Measurements from ENCODE around the gene RSBN1L. TPM values are rescaled to one million over a fixed set of nuclear protein-coding genes. Genes with fewer than 3 reads are reported as not detected.

RSBN1L gene
- total RNA-seq, 1 experiment from 2014 or later: 21.4 TPM

- TF ChIP-seq, protein P1, sequence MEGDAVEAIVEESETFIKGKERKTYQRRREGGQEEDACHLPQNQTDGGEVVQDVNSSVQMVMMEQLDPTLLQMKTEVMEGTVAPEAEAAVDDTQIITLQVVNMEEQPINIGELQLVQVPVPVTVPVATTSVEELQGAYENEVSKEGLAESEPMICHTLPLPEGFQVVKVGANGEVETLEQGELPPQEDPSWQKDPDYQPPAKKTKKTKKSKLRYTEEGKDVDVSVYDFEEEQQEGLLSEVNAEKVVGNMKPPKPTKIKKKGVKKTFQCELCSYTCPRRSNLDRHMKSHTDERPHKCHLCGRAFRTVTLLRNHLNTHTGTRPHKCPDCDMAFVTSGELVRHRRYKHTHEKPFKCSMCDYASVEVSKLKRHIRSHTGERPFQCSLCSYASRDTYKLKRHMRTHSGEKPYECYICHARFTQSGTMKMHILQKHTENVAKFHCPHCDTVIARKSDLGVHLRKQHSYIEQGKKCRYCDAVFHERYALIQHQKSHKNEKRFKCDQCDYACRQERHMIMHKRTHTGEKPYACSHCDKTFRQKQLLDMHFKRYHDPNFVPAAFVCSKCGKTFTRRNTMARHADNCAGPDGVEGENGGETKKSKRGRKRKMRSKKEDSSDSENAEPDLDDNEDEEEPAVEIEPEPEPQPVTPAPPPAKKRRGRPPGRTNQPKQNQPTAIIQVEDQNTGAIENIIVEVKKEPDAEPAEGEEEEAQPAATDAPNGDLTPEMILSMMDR (IDR thresholded peaks at IDR 0.05; ENCODE audit: insufficient read depth in 1 of 2, low read depth in 1 of 2, low read length in 1 of 2, severe bottlenecking in 1 of 2, unreplicated experiment in 1 of 2): no peak
- Mint-ChIP-seq H3K4me3 (ENCODE audit: unreplicated experiment) (no peak overlapping the region), H3K36me3 (ENCODE audit: insufficient read depth, unreplicated experiment) (peaks cover 41% of the 10 kb centered on the region), H3K4me1 (ENCODE audit: low read depth, unreplicated experiment) (peaks cover 12% of the 10 kb centered on the region), H3K27me3 (ENCODE audit: insufficient read depth, unreplicated experiment) (no peaks in the 10 kb centered on the region), H3K9me3 (ENCODE audit: unreplicated experiment) (no peaks in the 10 kb centered on the region), H3K27ac (ENCODE audit: unreplicated experiment) (no peak overlapping the region)
- DNase-seq: no peak
- peaks cover 8% of the 10 kb centered on the region for H3K4me1 ChIP-seq
- H3K27me3 ChIP-seq (replicated peaks; ENCODE audit: control insufficient read depth, insufficient read depth, low read length): no peaks in the 10 kb centered on the region
- H3K4me3 ChIP-seq (ENCODE audit: low read depth, low read length): no peak overlapping the region
- no TSS peak for BruUV-seq (replicated peaks)
- H3K9me3 ChIP-seq: no peaks in the 10 kb centered on the region; the same call in 1 of the 2 replicates
- ChIA-PET CTCF (no interaction called here), POLR2A (no interaction called here)
- no peaks in the 10 kb centered on the region for H3K36me3 ChIP-seq (ENCODE audit: control insufficient read depth, insufficient read depth, low read length)
- intact Hi-C loops (cut with micrococcal nuclease; ENCODE audit: unreplicated experiment): no loop called here
Observed at GRCh38 chr7:77791336-77791735, 95.1 kb downstream of the RSBN1L start.

- Mint-ChIP-seq H3K9me3 (ENCODE audit: unreplicated experiment) (no peaks in the 10 kb centered on the region), H3K36me3 (ENCODE audit: insufficient read depth, unreplicated experiment) (peaks cover 47% of the 10 kb centered on the region), H3K27me3 (ENCODE audit: insufficient read depth, unreplicated experiment) (no peaks in the 10 kb centered on the region), H3K4me3 (ENCODE audit: unreplicated experiment) (no peak overlapping the region), H3K27ac (ENCODE audit: unreplicated experiment) (no peak overlapping the region), H3K4me1 (ENCODE audit: low read depth, unreplicated experiment) (peaks cover 17% of the 10 kb centered on the region)
- intact Hi-C loops (cut with micrococcal nuclease; ENCODE audit: unreplicated experiment): no loop called here
- Histone ChIP-seq H3K36me3 (ENCODE audit: control insufficient read depth, insufficient read depth, low read length) (no peaks in the 10 kb centered on the region), H3K4me1 (peaks cover 13% of the 10 kb centered on the region), H3K9me3 (no peaks in the 10 kb centered on the region), H3K4me3 (ENCODE audit: low read depth, low read length) (no peak overlapping the region), H3K27me3 (replicated peaks; ENCODE audit: control insufficient read depth, insufficient read depth, low read length) (no peaks in the 10 kb centered on the region)
- TF ChIP-seq, protein P1 (IDR thresholded peaks at IDR 0.05; ENCODE audit: insufficient read depth in 1 of 2, low read depth in 1 of 2, low read length in 1 of 2, severe bottlenecking in 1 of 2, unreplicated experiment in 1 of 2): no peak
- no peak for DNase-seq
- POLR2A ChIA-PET: no interaction called here
- no TSS peak for BruUV-seq (replicated peaks)
- CTCF ChIA-PET: no interaction called here
Observed at GRCh38 chr7:77791956-77792355, 95.7 kb downstream of the RSBN1L start.

- Mint-ChIP-seq H3K36me3 (ENCODE audit: insufficient read depth, unreplicated experiment) (peaks cover 47% of the 10 kb centered on the region), H3K4me3 (ENCODE audit: unreplicated experiment) (no peak overlapping the region), H3K27me3 (ENCODE audit: insufficient read depth, unreplicated experiment) (no peaks in the 10 kb centered on the region), H3K4me1 (ENCODE audit: low read depth, unreplicated experiment) (peaks cover 17% of the 10 kb centered on the region), H3K27ac (ENCODE audit: unreplicated experiment) (no peak overlapping the region), H3K9me3 (ENCODE audit: unreplicated experiment) (no peaks in the 10 kb centered on the region)
- POLR2A ChIA-PET: no interaction called here
- H3K27me3 ChIP-seq (replicated peaks; ENCODE audit: control insufficient read depth, insufficient read depth, low read length): no peaks in the 10 kb centered on the region
- CTCF ChIA-PET: no interaction called here
- H3K36me3 ChIP-seq (ENCODE audit: control insufficient read depth, insufficient read depth, low read length): no peaks in the 10 kb centered on the region
- TF ChIP-seq, protein P1 (IDR thresholded peaks at IDR 0.05; ENCODE audit: insufficient read depth in 1 of 2, low read depth in 1 of 2, low read length in 1 of 2, severe bottlenecking in 1 of 2, unreplicated experiment in 1 of 2): no peak
- intact Hi-C loops (cut with micrococcal nuclease; ENCODE audit: unreplicated experiment): no loop called here
- no peak overlapping the region for H3K4me3 ChIP-seq (ENCODE audit: low read depth, low read length)
- no peaks in the 10 kb centered on the region for H3K9me3 ChIP-seq
- H3K4me1 ChIP-seq: peaks cover 17% of the 10 kb centered on the region
- no TSS peak for BruUV-seq (replicated peaks)
- no peak for DNase-seq
Observed at GRCh38 chr7:77794000-77794399, 97.7 kb downstream of the RSBN1L start.

Data from Caco-2 (cell line).